Posterior vena cava (tissue), 2 donors: ENCODE data around the gene UBASH3A. TPM values are rescaled to one million over a fixed set of nuclear protein-coding genes. Genes with fewer than 3 reads are reported as not detected.
"Not testable (repeated sequence)": the region's sequence is repeated elsewhere in the genome, so short reads cannot be mapped to it uniquely, and the experiment has no call there.

Experiments
- DNase-seq: peaks from one replicate; pipeline ENCODE4 v3.0.0-alpha.2; 2020; ENCODE audit warnings: low spot score
- intact Hi-C, 2 donors: fragments of 100-400 bp; cut with DNase I; formaldehyde crosslinking; loops; one replicate each; pipeline versions ENCODE4 v1.14.1 to v1.14.2; 2022 to 2023
- total RNA-seq, 2 donors: library from RNA; stranded (reverse); fragmentation: NEBNext Ultra II Directional; extraction: Animal tissue kit (Norgen Biotek cat#: 25700); gene quantifications; one replicate each; pipeline ENCODE4 v1.2.1, GENCODE V29; 2021
- donor health status: DM: yes; HTN: yes; CAD: no.
- donor health status: DM: yes; HTN: yes; CAD: no.

The UBASH3A gene
- total RNA-seq, 2 donors from 2014 or later = 0.32 to 0.38 TPM

GRCh38 chr21:42455754-42456440 is 52.2 kb downstream of the UBASH3A start:
- DNase-seq = no peak
- intact Hi-C loops = loop anchor here in 1 of 2 donors (10.0 kb wide), 1 partner anchor 311 kb away; no protein-coding TSS in a partner anchor

- no peak for DNase-seq
- intact Hi-C loops = loop anchor here in 1 of 2 donors (10.0 kb wide), 1 partner anchor 312 kb away; no protein-coding TSS in a partner anchor
Measured at GRCh38 chr21:42456457-42456856, 52.8 kb downstream of the UBASH3A start.

GRCh38 chr21:42459082-42459460 is 55.4 kb downstream of the UBASH3A start:
- intact Hi-C loops = loop anchor here in 1 of 2 donors (10.0 kb wide), 1 partner anchor 314 kb away; no protein-coding TSS in a partner anchor
- no peak for DNase-seq

- DNase-seq = peak; percentile 69
- intact Hi-C loops = loop anchor here in 1 of 2 donors (10.0 kb wide), 1 partner anchor 315 kb away; no protein-coding TSS in a partner anchor
Measured at GRCh38 chr21:42459546-42460215, 56.0 kb downstream of the UBASH3A start.

- DNase-seq = peak; percentile 68
- intact Hi-C loops = no loop called here
Measured at GRCh38 chr21:42460391-42461184, 56.9 kb downstream of the UBASH3A start.

- intact Hi-C loops = no loop called here
Measured at GRCh38 chr21:42461185-42461520, 57.5 kb downstream of the UBASH3A start.

GRCh38 chr21:42461881-42462877 is 58.5 kb downstream of the UBASH3A start:
- peak; percentile 75 for DNase-seq

More at GRCh38 chr21:42461185-42461520, 57.5 kb downstream of the UBASH3A start:
- DNase-seq = no peak

GRCh38 chr21:42463861-42464515 is 60.3 kb downstream of the UBASH3A start:
- intact Hi-C loops = no loop called here

More at GRCh38 chr21:42461881-42462877, 58.5 kb downstream of the UBASH3A start:
- intact Hi-C loops = no loop called here

GRCh38 chr21:42465008-42465802 is 61.5 kb downstream of the UBASH3A start:
- intact Hi-C loops = no loop called here

More at GRCh38 chr21:42463861-42464515, 60.3 kb downstream of the UBASH3A start:
- DNase-seq = no peak

GRCh38 chr21:42465803-42466127 is 62.1 kb downstream of the UBASH3A start:
- intact Hi-C loops = no loop called here

More at GRCh38 chr21:42465008-42465802, 61.5 kb downstream of the UBASH3A start:
- DNase-seq = no peak

GRCh38 chr21:42466700-42467099 is 63.0 kb downstream of the UBASH3A start:
- no peak for DNase-seq
- intact Hi-C loops = no loop called here

More at GRCh38 chr21:42465803-42466127, 62.1 kb downstream of the UBASH3A start:
- DNase-seq = no peak

- DNase-seq = no peak
- intact Hi-C loops = no loop called here
Measured at GRCh38 chr21:42467140-42467983, 63.7 kb downstream of the UBASH3A start.

GRCh38 chr21:42468491-42469131 is 64.9 kb downstream of the UBASH3A start:
- no peak for DNase-seq
- intact Hi-C loops = no loop called here

- DNase-seq = no peak
- intact Hi-C loops = no loop called here
Measured at GRCh38 chr21:42469272-42469671, 65.6 kb downstream of the UBASH3A start.

GRCh38 chr21:42469726-42470125 is 66.0 kb downstream of the UBASH3A start:
- intact Hi-C loops, DNase-seq: not testable (repeated sequence)

- intact Hi-C loops = no loop called here
- DNase-seq = no peak
Measured at GRCh38 chr21:42471206-42471605, 67.5 kb downstream of the UBASH3A start.
